Adrenal gland (tissue), 12 donors: Measurements from ENCODE around the gene TCEAL4. TPM values are rescaled to one million over a fixed set of nuclear protein-coding genes. Genes with fewer than 3 reads are reported as not detected.

Source experiments
- DNase-seq, 7 donors: peaks; one replicate each; pipeline ENCODE4 v3.0.0-alpha.2; 2019 to 2020
- H3K27ac ChIP-seq, 5 donors: fragments of 200-600 bp; sonication (generic) in 4 of 5; 1 replicate in 3 of 5; 2 replicates in 2 of 5; pipeline versions ENCODE4 v1.5.1 to v1.8.0; 2016 to 2020; ENCODE audit warnings: mild to moderate bottlenecking in 1 of 5
- H3K27me3 ChIP-seq: fragments of 200-600 bp; 2 replicates; pipeline ENCODE4 v1.8.0; 2021
- H3K36me3 ChIP-seq, 2 donors: fragments of 200-600 bp; replicated peaks in 1 of 2; 1 replicate in 1 of 2; 2 replicates in 1 of 2; pipeline versions ENCODE4 v1.5.1 to v1.8.0; 2018 to 2022
- H3K4me1 ChIP-seq, 2 donors: fragments of 200-600 bp; replicated peaks in 1 of 2; 1 replicate in 1 of 2; 2 replicates in 1 of 2; pipeline versions ENCODE4 v1.5.1 to v1.8.0; 2018 to 2021
- H3K4me3 ChIP-seq, 4 donors: fragments of 200-600 bp; sonication (generic) in 3 of 4; one replicate each; pipeline ENCODE4 v1.5.1; 2016 to 2018
- H3K9me3 ChIP-seq, 3 donors: fragments of 200-600 bp; sonication (generic) in 1 of 3; replicated peaks in 1 of 3; 1 replicate in 2 of 3; 2 replicates in 1 of 3; pipeline versions ENCODE4 v1.5.1 to v1.8.0; 2016 to 2021
- CTCF ChIP-seq, 6 experiments: fragments of 450-650 bp in 4 of 6; fragments of 200-600 bp in 2 of 6; sonication (generic) in 1 of 6; IDR thresholded peaks; 1 replicate in 5 of 6; 2 replicates in 1 of 6; pipeline versions ENCODE4 v1.5.1 to v1.8.0; 2016 to 2021; ENCODE audit warnings: antibody characterized with exemption in 6 of 6, mild to moderate bottlenecking in 2 of 6, moderate library complexity in 1 of 6
- POLR2A ChIP-seq, 2 donors: fragments of 450-650 bp; IDR thresholded peaks; one replicate each; pipeline ENCODE4 v1.6.1; 2017; ENCODE audit warnings: antibody characterized with exemption in 2 of 2, mild to moderate bottlenecking in 2 of 2, moderate library complexity in 1 of 2
- WGBS, 4 donors: extraction: QIAGEN DNeasy Blood & Tissue Kit in 2 of 4; methylation state at CpG; one replicate each; pipeline versions ENCODE4 v1.1.5 to v1.1.7; 2013 to 2017; 5-methylcytosine and 5-hydroxymethylcytosine counted together
- intact Hi-C, 2 donors: fragments of 100-400 bp; cut with DNase I; formaldehyde crosslinking; loops; one replicate each; pipeline versions ENCODE4 v1.14.1 to v1.15.0; 2022 to 2023
- polyA plus RNA-seq, 3 donors: library from polyadenylated mRNA; stranded (reverse); fragments of 200-250 nt in 2 of 3; fragments of 350-450 nt in 1 of 3; fragmentation: Illumina TruSeq in 1 of 3; extraction: RNeasy Lipid Tissue Mini Kit (QIAGEN cat#74804) in 1 of 3; gene quantifications; one replicate each; pipeline ENCODE4 v1.2.3, GENCODE V29; 2013 to 2014
- total RNA-seq, 9 donors: library from RNA; depleted of rRNA in 4 of 9; stranded (reverse); fragments of >200 nt in 4 of 9; fragments of 120-200 nt in 1 of 9; fragmentation: NEBNext Ultra II Directional in 1 of 9; extraction: Animal tissue kit (Norgen Biotek cat#: 25700) in 1 of 9; gene quantifications; one replicate each; pipeline versions ENCODE4 v1.1.0 to v1.2.4, GENCODE V29; 2013 to 2023
- donor health status: healthy with polysubstance abuse.
- donor health status: Bipolar disorder and iron deficiency.
- donor health status: DM: yes; HTN: yes; CAD: no.
- donor health status: DM: no; HTN: no; CAD: no.
- donor health status: DM: no; HTN: no; CAD: no.
- donor health status: DM: yes; HTN: yes; CAD: no.

TCEAL4 gene
- total and polyA plus RNA-seq, 12 donors = 64.9 to 620 (median 137) TPM

- Histone ChIP-seq H3K4me1 (no peaks in the 10 kb centered on the region), H3K4me3 (no peak overlapping the region), H3K27ac (no peak overlapping the region), H3K36me3 (no peaks in the 10 kb centered on the region), H3K9me3 (no peaks in the 10 kb centered on the region), H3K27me3 (no peaks in the 10 kb centered on the region)
- 61 to 71% (median 66%) methylated on average over 4 of the region's 4 CpGs for WGBS, 4 donors
- intact Hi-C loops = no loop called here
- TF ChIP-seq CTCF (IDR thresholded peaks at IDR 0.05) (no peak), POLR2A (IDR thresholded peaks at IDR 0.05) (no peak)
- DNase-seq = no peak
Measured at GRCh38 chrX:103565197-103565596, 20.1 kb upstream of the TCEAL4 start.

DNA sequence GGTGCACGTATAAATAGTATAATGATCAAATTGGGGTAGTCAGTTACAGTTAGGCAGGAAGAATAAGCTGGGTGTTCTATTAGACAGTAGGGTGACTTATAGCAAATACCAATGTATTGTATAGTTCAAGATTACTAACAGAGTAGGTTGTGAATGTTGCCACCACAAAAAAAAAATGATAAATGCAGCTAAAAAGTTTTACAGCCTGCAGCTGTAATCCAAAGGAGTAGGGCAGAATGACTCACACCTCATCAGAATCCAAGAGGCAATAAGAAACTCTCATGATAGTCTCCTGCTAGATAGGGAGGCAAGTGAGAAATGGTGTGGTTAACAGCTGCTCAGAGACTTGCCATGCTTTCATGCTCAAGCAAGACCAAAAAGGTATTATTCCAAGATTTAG is 19.6 kb upstream of the TCEAL4 start:
- no peak for DNase-seq
- 18 to 76% (median 52%) methylated on average over 1 of the region's 1 CpG for WGBS, 4 donors
- intact Hi-C loops = no loop called here
- TF ChIP-seq POLR2A (IDR thresholded peaks at IDR 0.05) = no peak
- TF ChIP-seq CTCF (IDR thresholded peaks at IDR 0.05) = no peak
- Histone ChIP-seq H3K4me3 (no peak overlapping the region), H3K4me1 (no peaks in the 10 kb centered on the region), H3K27me3 (no peaks in the 10 kb centered on the region), H3K9me3 (no peaks in the 10 kb centered on the region), H3K36me3 (no peaks in the 10 kb centered on the region), H3K27ac (no peak overlapping the region)

DNA sequence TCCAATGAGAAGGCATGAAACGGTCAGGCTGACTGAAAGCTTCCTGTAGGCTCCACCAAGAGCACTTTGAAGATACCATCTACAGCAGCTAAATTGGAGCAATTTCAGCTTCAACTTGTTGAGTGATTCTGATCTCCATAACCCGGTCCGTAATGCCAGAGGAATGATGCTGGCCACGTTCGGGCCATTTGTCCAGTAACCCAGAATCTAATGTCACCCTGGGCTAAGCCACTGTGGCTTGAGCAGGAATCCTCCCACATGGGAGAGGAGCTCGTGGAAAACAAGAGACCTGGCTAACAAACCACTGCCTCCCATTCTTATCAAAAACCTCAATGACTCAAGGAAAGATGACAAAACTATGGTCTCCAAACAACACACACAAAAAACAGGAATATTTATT is 14.2 kb upstream of the TCEAL4 start:
- H3K9me3 ChIP-seq = no peaks in the 10 kb centered on the region
- H3K27ac ChIP-seq = no peak overlapping the region
- 78 to 98% (median 86%) methylated on average over 4 to 6 of the region's 6 CpGs for WGBS, 4 donors
- H3K36me3 ChIP-seq = no peaks in the 10 kb centered on the region
- no peak for DNase-seq
- no peak overlapping the region for H3K4me3 ChIP-seq
- H3K4me1 ChIP-seq = no peaks in the 10 kb centered on the region
- H3K27me3 ChIP-seq = no peaks in the 10 kb centered on the region
- no peak for TF ChIP-seq CTCF (IDR thresholded peaks at IDR 0.05)
- TF ChIP-seq POLR2A (IDR thresholded peaks at IDR 0.05) = no peak
- intact Hi-C loops = no loop called here

GRCh38 chrX:103571726-103572125 is 13.6 kb upstream of the TCEAL4 start:
- no peak overlapping the region for H3K4me3 ChIP-seq
- TF ChIP-seq POLR2A (IDR thresholded peaks at IDR 0.05) (no peak), CTCF (IDR thresholded peaks at IDR 0.05) (no peak)
- H3K27ac ChIP-seq = no peak overlapping the region
- H3K27me3 ChIP-seq = no peaks in the 10 kb centered on the region
- 72 to 92% (median 83%) methylated on average over 4 of the region's 4 CpGs for WGBS, 4 donors
- H3K4me1 ChIP-seq = no peaks in the 10 kb centered on the region
- DNase-seq = no peak
- no peaks in the 10 kb centered on the region for H3K9me3 ChIP-seq
- H3K36me3 ChIP-seq = no peaks in the 10 kb centered on the region
- intact Hi-C loops = no loop called here
